Measurements from ENCODE around the gene NISCH. TPM values are rescaled to one million over a fixed set of nuclear protein-coding genes. Genes with fewer than 3 reads are reported as not detected.
A peak's percentile ranks its signal among the peaks of the same experiment; 100 is the strongest.

NISCH gene
- total and polyA plus RNA-seq, 2 of the 8 experiments (the other 6 are each of a cell fraction or from before 2014, with no cell fraction given): 71.2 to 71.9 TPM

- H3K9ac ChIP-seq (replicated peaks in 1 of 4; ENCODE audit: extremely low read depth in 1 of 4, low read depth in 3 of 4, low read length in 3 of 4): no peak overlapping the region
- no peak overlapping the region for H4K91ac ChIP-seq (replicated peaks; ENCODE audit: insufficient read length, low read length)
- no peak overlapping the region for H4K5ac ChIP-seq (ENCODE audit: insufficient read length, low read depth, low read length)
- TF ChIP-seq E2F6 (IDR thresholded peaks at IDR 0.05) (no peak), RFX5 (IDR thresholded peaks at IDR 0.05; ENCODE audit: borderline replicate concordance, low read depth, low read length) (no peak), SIX5 (IDR thresholded peaks at IDR 0.05; ENCODE audit: low read depth, low read length) (no peak), SIRT6 (IDR thresholded peaks at IDR 0.05; ENCODE audit: low read length) (no peak)
- TF ChIP-seq, protein P1, sequence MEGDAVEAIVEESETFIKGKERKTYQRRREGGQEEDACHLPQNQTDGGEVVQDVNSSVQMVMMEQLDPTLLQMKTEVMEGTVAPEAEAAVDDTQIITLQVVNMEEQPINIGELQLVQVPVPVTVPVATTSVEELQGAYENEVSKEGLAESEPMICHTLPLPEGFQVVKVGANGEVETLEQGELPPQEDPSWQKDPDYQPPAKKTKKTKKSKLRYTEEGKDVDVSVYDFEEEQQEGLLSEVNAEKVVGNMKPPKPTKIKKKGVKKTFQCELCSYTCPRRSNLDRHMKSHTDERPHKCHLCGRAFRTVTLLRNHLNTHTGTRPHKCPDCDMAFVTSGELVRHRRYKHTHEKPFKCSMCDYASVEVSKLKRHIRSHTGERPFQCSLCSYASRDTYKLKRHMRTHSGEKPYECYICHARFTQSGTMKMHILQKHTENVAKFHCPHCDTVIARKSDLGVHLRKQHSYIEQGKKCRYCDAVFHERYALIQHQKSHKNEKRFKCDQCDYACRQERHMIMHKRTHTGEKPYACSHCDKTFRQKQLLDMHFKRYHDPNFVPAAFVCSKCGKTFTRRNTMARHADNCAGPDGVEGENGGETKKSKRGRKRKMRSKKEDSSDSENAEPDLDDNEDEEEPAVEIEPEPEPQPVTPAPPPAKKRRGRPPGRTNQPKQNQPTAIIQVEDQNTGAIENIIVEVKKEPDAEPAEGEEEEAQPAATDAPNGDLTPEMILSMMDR (IDR thresholded peaks at IDR 0.05; ENCODE audit: control extremely low read depth in 1 of 3, insufficient read depth in 1 of 3, low read depth in 1 of 3, low read length in 3 of 3): peak in 1 of 3 experiments; percentile 4; a peak in 1 of 4 replicates
- no peak overlapping the region for H3K4me2 ChIP-seq (ENCODE audit: insufficient read depth in 1 of 2, low read depth in 2 of 2, low read length in 2 of 2)
- H3K18ac ChIP-seq (ENCODE audit: extremely low read depth, low read length): no peak overlapping the region
- no peak overlapping the region for H3K14ac ChIP-seq (ENCODE audit: insufficient read length)
- H3K27me3 ChIP-seq (replicated peaks in 1 of 4; ENCODE audit: control insufficient read depth in 3 of 4, extremely low read depth in 1 of 4, insufficient read depth in 3 of 4, low read length in 3 of 4): no peaks in the 10 kb centered on the region; a peak in 1 of 7 replicates
- no peaks in the 10 kb centered on the region for H3K36me3 ChIP-seq (ENCODE audit: control insufficient read depth in 2 of 4, insufficient read depth in 4 of 4, low read length in 3 of 4)
- H3K4ac ChIP-seq (replicated peaks; ENCODE audit: insufficient read length, low read depth, low read length): no peak overlapping the region
- H2BK20ac ChIP-seq (ENCODE audit: low read length): no peak overlapping the region
- ChIA-PET POLR2A (ENCODE audit: partially characterized antibody) (interaction anchor here (1.0 to 1.6 kb wide), 5 partner anchors 11 to 16 kb away, joined by 3 to 5 read pairs (median 3); no protein-coding TSS in a partner anchor), CTCF (ENCODE audit: partially characterized antibody) (interaction anchor here (1.0 to 2.9 kb wide), 3 partner anchors 21 to 57 kb away, joined by 3 to 13 read pairs (median 5); no protein-coding TSS in a partner anchor)
- H3K79me1 ChIP-seq (ENCODE audit: low read depth, low read length): no peaks in the 10 kb centered on the region
- H3K27ac ChIP-seq (ENCODE audit: low read depth, low read length): no peak overlapping the region
- H3K4me1 ChIP-seq (replicated peaks in 1 of 4; ENCODE audit: control insufficient read depth in 3 of 4, insufficient read depth in 4 of 4, low read length in 3 of 4): peaks cover 0 to 9% (median 5%) of the 10 kb centered on the region in 4 experiments; a peak in 4 of 7 replicates
- H3K9me3 ChIP-seq (ENCODE audit: insufficient read depth in 2 of 2, low read depth in 1 of 2, low read length in 1 of 2): no peaks in the 10 kb centered on the region
- DNase-seq (ENCODE audit: low read depth in 1 of 2, low spot score in 2 of 2) (no peak), FAIRE-seq (no peak)
- H3K79me2 ChIP-seq (ENCODE audit: control insufficient read depth in 1 of 2, insufficient read depth in 2 of 2, low read length in 2 of 2): no peaks in the 10 kb centered on the region
- H2BK120ac ChIP-seq (replicated peaks; ENCODE audit: low read depth, low read length): no peak overlapping the region
- no peak overlapping the region for H2AK5ac ChIP-seq (ENCODE audit: low read depth, low read length)
- H4K8ac ChIP-seq (ENCODE audit: extremely low read depth, insufficient read depth, low read length): peak overlapping the region; percentile 71; the same call in 1 of the 2 replicates
- H3K23me2 ChIP-seq (ENCODE audit: low read depth, low read length): no peaks in the 10 kb centered on the region
- no peak overlapping the region for H3K56ac ChIP-seq (replicated peaks; ENCODE audit: insufficient read length, low read depth, low read length)
- WGBS, 2 experiments (ENCODE audit: extremely low coverage in 1 of 2, insufficient coverage in 1 of 2, insufficient read length in 1 of 2, insufficient replicate concordance in 2 of 2, low coverage in 1 of 2, low lambda C conversion rate in 2 of 2, missing lambda C conversion rate in 1 of 2): 84% methylated on average over 16 of the region's 23 CpGs; no CpG with 5 or more reads in 1 of the 2 experiments
- no peak overlapping the region for H2BK12ac ChIP-seq (ENCODE audit: low read depth, low read length)
- H3K23ac ChIP-seq (ENCODE audit: insufficient read length): no peak overlapping the region
- no peak overlapping the region for H2AFZ ChIP-seq (ENCODE audit: low read length)
- no peak overlapping the region for H3K4me3 ChIP-seq (ENCODE audit: extremely low read depth in 1 of 4, insufficient read depth in 2 of 4, low read depth in 3 of 4, low read length in 4 of 4)
- no peaks in the 10 kb centered on the region for H4K20me1 ChIP-seq (replicated peaks in 1 of 2; ENCODE audit: control insufficient read depth in 1 of 2, insufficient read depth in 2 of 2, low read length in 2 of 2)
- H2BK15ac ChIP-seq (ENCODE audit: low read length): no peak overlapping the region
- H2BK5ac ChIP-seq (ENCODE audit: low read depth, low read length): no peak overlapping the region
These were observed 48.5 kb downstream of the NISCH start for GRCh38 chr3:52503788-52504424.

Data from H1 (cell line).